CD4-positive, alpha-beta memory T cell (primary cell): ENCODE results near the gene RABGEF1. TPM values are rescaled to one million over a fixed set of nuclear protein-coding genes. Genes with fewer than 3 reads are reported as not detected.
"Not testable (repeated sequence)": the region's sequence is repeated elsewhere in the genome, so short reads cannot be mapped to it uniquely, and the experiment has no call there.

Experiments
- CTCF ChIA-PET: fragments of 350-600 bp; sonication (Branson Sonifier 250); formaldehyde crosslinking; loops from one replicate; lab custom pipeline; 2021; ENCODE audit warnings: inconsistent platforms; ENCODE audit not compliant: partially characterized antibody; lab: Charles Lee
- POLR2A ChIA-PET: fragments of 350-600 bp; sonication (Branson Sonifier 250); formaldehyde crosslinking; loops from one replicate; lab custom pipeline; 2021; ENCODE audit not compliant: partially characterized antibody; lab: Charles Lee
- DNase-seq, 5 donors: peaks; one replicate each; pipeline versions ENCODE4 v3.0.0 to v3.0.0-alpha.2; 2020 to 2022; ENCODE audit warnings: mixed read lengths in 1 of 5
- H3K27ac ChIP-seq: one replicate; pipeline ENCODE4 v1.7.0; 2013; ENCODE audit warnings: low read depth, low read length
- H3K27me3 ChIP-seq: 2 replicates; pipeline ENCODE4 v1.7.0; 2013; ENCODE audit warnings: mild to moderate bottlenecking, low read length, moderate library complexity; ENCODE audit not compliant: insufficient read depth
- H3K36me3 ChIP-seq: 2 replicates; pipeline ENCODE4 v1.7.0; 2013; ENCODE audit warnings: mild to moderate bottlenecking, low read length, moderate library complexity; ENCODE audit not compliant: insufficient read depth
- H3K4me1 ChIP-seq: 2 replicates; pipeline ENCODE4 v1.7.0; 2013; ENCODE audit warnings: mild to moderate bottlenecking, low read length, moderate library complexity; ENCODE audit not compliant: insufficient read depth
- H3K4me3 ChIP-seq, 2 donors: one replicate each; pipeline ENCODE4 v1.7.0; 2013; ENCODE audit warnings: low read length in 2 of 2, mild to moderate bottlenecking in 1 of 2
- H3K9me3 ChIP-seq, 2 donors: one replicate each; pipeline ENCODE4 v1.7.0; 2013; ENCODE audit warnings: low read length in 2 of 2, control low read depth in 1 of 2; ENCODE audit not compliant: control insufficient read depth in 1 of 2
- H3K27ac Mint-ChIP-seq, 7 donors: one replicate each; pipeline ENCODE4 v1.8.0; 2020 to 2021; ENCODE audit warnings: mixed read lengths in 7 of 7, mild to moderate bottlenecking in 6 of 7, inconsistent platforms in 3 of 7, moderate library complexity in 3 of 7
- H3K27me3 Mint-ChIP-seq, 2 donors: one replicate each; pipeline ENCODE4 v1.8.0; 2020 to 2021; ENCODE audit warnings: mixed read lengths in 2 of 2
- H3K36me3 Mint-ChIP-seq, 2 donors: one replicate each; pipeline ENCODE4 v1.8.0; 2020 to 2021; ENCODE audit warnings: mixed read lengths in 2 of 2, inconsistent platforms in 1 of 2, mild to moderate bottlenecking in 1 of 2
- H3K4me1 Mint-ChIP-seq, 4 donors: one replicate each; pipeline ENCODE4 v1.8.0; 2020 to 2021; ENCODE audit warnings: mixed read lengths in 4 of 4, mild to moderate bottlenecking in 1 of 4
- H3K4me3 Mint-ChIP-seq, 8 donors: one replicate each; pipeline ENCODE4 v1.8.0; 2020 to 2021; ENCODE audit warnings: mixed read lengths in 8 of 8, mild to moderate bottlenecking in 7 of 8, moderate library complexity in 6 of 8, inconsistent platforms in 3 of 8
- H3K9me3 Mint-ChIP-seq, 8 donors: one replicate each; pipeline ENCODE4 v1.8.0; 2020 to 2021; ENCODE audit warnings: mixed read lengths in 8 of 8, mild to moderate bottlenecking in 5 of 8, inconsistent platforms in 3 of 8, moderate library complexity in 1 of 8
- intact Hi-C: fragments of 100-400 bp; cut with micrococcal nuclease; formaldehyde crosslinking; loops from one replicate; pipeline ENCODE4 v1.15.1; 2023
- polyA plus RNA-seq, 2 donors: library from polyadenylated mRNA; unstranded; fragments of 300-500 nt; fragmentation: Illumina TruSeq; gene quantifications; one replicate each; pipeline ENCODE4 v1.2.3, GENCODE V29; 2021
- total RNA-seq, 2 experiments: library from RNA; stranded (reverse); gene quantifications; one replicate each; pipeline ENCODE4 v1.2.3, GENCODE V29; 2021

RABGEF1 gene
- total and polyA plus RNA-seq, 4 experiments from 2014 or later = 16.2 to 28.6 (median 22.4) TPM

GRCh38 chr7:66739953-66740301 is 606 bp upstream of the RABGEF1 start:
- CTCF ChIA-PET = interaction anchor here (0.6 to 1.2 kb wide), 4 partner anchors 62 to 709 kb away, joined by 3 to 5 read pairs (median 3); no protein-coding TSS in a partner anchor
- no peaks in the 10 kb centered on the region for H3K36me3 ChIP-seq
- peaks cover 13 to 51% (median 37%) of the 10 kb centered on the region in 4 donors for H3K4me1 Mint-ChIP-seq

GRCh38 chr7:66740980-66741709 is 612 bp downstream of the RABGEF1 start:
- POLR2A ChIA-PET = interaction anchor here (0.8 to 2.5 kb wide), 14 partner anchors 17 to 666 kb away, joined by 3 to 17 read pairs (median 6); partner anchors contain the start of genes KCTD7, SBDS, TMEM248 and TYW1
- Histone ChIP-seq H3K4me1 (peaks cover 16% of the 10 kb centered on the region), H3K27ac (peak overlapping the region; percentile 85), H3K4me3 (peak overlapping the region; percentile 40 to 76)
- peaks cover 14 to 53% (median 35%) of the 10 kb centered on the region in 4 donors for H3K4me1 Mint-ChIP-seq
- DNase-seq = peak in 3 of 5 donors; percentile 36 to 56 (median 51)
- not testable (repeated sequence) for H3K9me3 ChIP-seq, H3K27me3 ChIP-seq, H3K27me3 Mint-ChIP-seq, H3K9me3 Mint-ChIP-seq, H3K36me3 ChIP-seq
- intact Hi-C loops = loop anchor here (1.0 to 10.0 kb wide), 10 partner anchors 59 to 1946 kb away; partner anchors contain the start of genes KCTD7, TMEM248, TPST1 and TYW1
- CTCF ChIA-PET = interaction anchor here (1.2 kb wide), 1 partner anchor 182 kb away, joined by 5 read pairs; no protein-coding TSS in a partner anchor
- H3K27ac Mint-ChIP-seq = peak overlapping the region; percentile 87 to 99 (median 95)
- H3K36me3 Mint-ChIP-seq = peaks cover 3 to 20% of the 10 kb centered on the region in 2 donors
- H3K4me3 Mint-ChIP-seq = peak overlapping the region; percentile 91 to 98 (median 94)

More at GRCh38 chr7:66739953-66740301, 606 bp upstream of the RABGEF1 start:
- H3K9me3 Mint-ChIP-seq = peaks cover 0 to 7% (median 2%) of the 10 kb centered on the region in 8 donors
- peaks cover 13 to 29% of the 10 kb centered on the region in 2 donors for H3K36me3 Mint-ChIP-seq
- Histone ChIP-seq H3K4me1 (peaks cover 16% of the 10 kb centered on the region), H3K27me3 (no peaks in the 10 kb centered on the region), H3K9me3 (no peaks in the 10 kb centered on the region), H3K27ac (peak overlapping the region; percentile 85), H3K4me3 (peak overlapping the region; percentile 40 to 76)
- peak in 1 of 5 donors; percentile 46 for DNase-seq
- POLR2A ChIA-PET = interaction anchor here (1.0 to 2.5 kb wide), 16 partner anchors 30 to 665 kb away, joined by 3 to 17 read pairs (median 4); partner anchors contain the start of genes KCTD7, SBDS, TMEM248 and TYW1
- intact Hi-C loops = loop anchor here (1.0 to 10.0 kb wide), 10 partner anchors 58 to 1945 kb away; partner anchors contain the start of genes KCTD7, TMEM248, TPST1 and TYW1
- H3K4me3 Mint-ChIP-seq = peak overlapping the region; percentile 91 to 98 (median 94)
- H3K27ac Mint-ChIP-seq = peak overlapping the region; percentile 95 to 99 (median 97)
- no peaks in the 10 kb centered on the region for H3K27me3 Mint-ChIP-seq

GRCh38 chr7:66741710-66742049 is 1.1 kb downstream of the RABGEF1 start:
- Mint-ChIP-seq H3K9me3 (no peaks in the 10 kb centered on the region), H3K27me3 (no peaks in the 10 kb centered on the region), H3K27ac (peak overlapping the region in 6 of 7 donors; percentile 87 to 99 (median 94)), H3K36me3 (peaks cover 0 to 17% of the 10 kb centered on the region in 2 donors), H3K4me3 (peak overlapping the region; percentile 91 to 98 (median 94)), H3K4me1 (peaks cover 11 to 48% (median 32%) of the 10 kb centered on the region in 4 donors)
- H3K27ac ChIP-seq = peak overlapping the region; percentile 85
- H3K36me3 ChIP-seq = no peaks in the 10 kb centered on the region
- H3K4me1 ChIP-seq = peaks cover 16% of the 10 kb centered on the region
- H3K4me3 ChIP-seq = peak overlapping the region in 1 of 2 donors; percentile 76
- no peaks in the 10 kb centered on the region for H3K9me3 ChIP-seq
- POLR2A ChIA-PET = interaction anchor here (2.5 kb wide), 1 partner anchor 88 kb away, joined by 11 read pairs; no protein-coding TSS in a partner anchor
- no peaks in the 10 kb centered on the region for H3K27me3 ChIP-seq
- no peak for DNase-seq
- intact Hi-C loops = loop anchor here (2.0 to 10.0 kb wide), 3 partner anchors 179 to 1947 kb away; partner anchors contain the start of genes TMEM248, TPST1 and ZNF138
- CTCF ChIA-PET = no interaction called here

- peaks cover 11 to 42% (median 30%) of the 10 kb centered on the region in 4 donors for H3K4me1 Mint-ChIP-seq
- peaks cover 16% of the 10 kb centered on the region for H3K4me1 ChIP-seq
- H3K27ac Mint-ChIP-seq = peak overlapping the region; percentile 29 to 87 (median 58)
- H3K9me3 ChIP-seq, H3K36me3 ChIP-seq, H3K9me3 Mint-ChIP-seq, DNase-seq, POLR2A ChIA-PET, H3K4me3 ChIP-seq, H3K27ac ChIP-seq, H3K27me3 Mint-ChIP-seq, H3K27me3 ChIP-seq: not testable (repeated sequence)
- H3K36me3 Mint-ChIP-seq = peaks cover 0 to 17% of the 10 kb centered on the region in 2 donors
- intact Hi-C loops = loop anchor here (5.0 to 10.0 kb wide), 2 partner anchors 535 to 1947 kb away; partner anchors contain the start of genes TPST1 and ZNF138
- CTCF ChIA-PET = interaction anchor here (0.8 kb wide), 1 partner anchor 39 kb away, joined by 3 read pairs; no protein-coding TSS in a partner anchor
- H3K4me3 Mint-ChIP-seq = peak overlapping the region in 7 of 8 donors; percentile 49 to 94 (median 76)
Measured at GRCh38 chr7:66742298-66742697, 1.8 kb downstream of the RABGEF1 start.

- Histone ChIP-seq H3K27me3 (no peaks in the 10 kb centered on the region), H3K4me1 (peaks cover 16% of the 10 kb centered on the region), H3K4me3 (no peak overlapping the region), H3K27ac (no peak overlapping the region), H3K9me3 (no peaks in the 10 kb centered on the region), H3K36me3 (no peaks in the 10 kb centered on the region)
- ChIA-PET POLR2A (no interaction called here), CTCF (interaction anchor here (0.7 kb wide), 1 partner anchor 250 kb away, joined by 3 read pairs; no protein-coding TSS in a partner anchor)
- no peak for DNase-seq
- Mint-ChIP-seq H3K4me1 (peaks cover 16 to 47% (median 30%) of the 10 kb centered on the region in 4 donors), H3K27me3 (no peaks in the 10 kb centered on the region), H3K27ac (peak overlapping the region in 3 of 7 donors; percentile 35 to 68 (median 63)), H3K4me3 (peak overlapping the region in 3 of 8 donors; percentile 26 to 57 (median 41)), H3K36me3 (peaks cover 0 to 21% of the 10 kb centered on the region in 2 donors), H3K9me3 (no peaks in the 10 kb centered on the region)
- intact Hi-C loops = loop anchor here (5.0 to 10.0 kb wide), 2 partner anchors 537 to 1949 kb away; partner anchors contain the start of genes TPST1 and ZNF138
Measured at GRCh38 chr7:66743920-66744319, 3.4 kb downstream of the RABGEF1 start.

GRCh38 chr7:66747385-66747784 is 6.9 kb downstream of the RABGEF1 start:
- intact Hi-C loops = loop anchor here (10.0 kb wide), 1 partner anchor 1953 kb away; the partner anchor contains the start of gene ZNF138
- Histone ChIP-seq H3K4me1 (no peaks in the 10 kb centered on the region), H3K9me3 (no peaks in the 10 kb centered on the region), H3K27ac (no peak overlapping the region), H3K36me3 (no peaks in the 10 kb centered on the region), H3K27me3 (no peaks in the 10 kb centered on the region), H3K4me3 (no peak overlapping the region)
- Mint-ChIP-seq H3K9me3 (no peaks in the 10 kb centered on the region), H3K27ac (no peak overlapping the region), H3K4me3 (no peak overlapping the region), H3K36me3 (peaks cover 0 to 8% of the 10 kb centered on the region in 2 donors), H3K27me3 (no peaks in the 10 kb centered on the region), H3K4me1 (peaks cover 20 to 38% (median 27%) of the 10 kb centered on the region in 4 donors)
- DNase-seq = no peak
- ChIA-PET CTCF (interaction anchor here (1.1 kb wide), 1 partner anchor 179 kb away, joined by 4 read pairs; no protein-coding TSS in a partner anchor), POLR2A (no interaction called here)
